Measurements from ENCODE around the gene RNASE12. TPM values are rescaled to one million over a fixed set of nuclear protein-coding genes. Genes with fewer than 3 reads are reported as not detected.

RNASE12 gene
- total RNA-seq, 2 donors from 2014 or later: not detected

DNA sequence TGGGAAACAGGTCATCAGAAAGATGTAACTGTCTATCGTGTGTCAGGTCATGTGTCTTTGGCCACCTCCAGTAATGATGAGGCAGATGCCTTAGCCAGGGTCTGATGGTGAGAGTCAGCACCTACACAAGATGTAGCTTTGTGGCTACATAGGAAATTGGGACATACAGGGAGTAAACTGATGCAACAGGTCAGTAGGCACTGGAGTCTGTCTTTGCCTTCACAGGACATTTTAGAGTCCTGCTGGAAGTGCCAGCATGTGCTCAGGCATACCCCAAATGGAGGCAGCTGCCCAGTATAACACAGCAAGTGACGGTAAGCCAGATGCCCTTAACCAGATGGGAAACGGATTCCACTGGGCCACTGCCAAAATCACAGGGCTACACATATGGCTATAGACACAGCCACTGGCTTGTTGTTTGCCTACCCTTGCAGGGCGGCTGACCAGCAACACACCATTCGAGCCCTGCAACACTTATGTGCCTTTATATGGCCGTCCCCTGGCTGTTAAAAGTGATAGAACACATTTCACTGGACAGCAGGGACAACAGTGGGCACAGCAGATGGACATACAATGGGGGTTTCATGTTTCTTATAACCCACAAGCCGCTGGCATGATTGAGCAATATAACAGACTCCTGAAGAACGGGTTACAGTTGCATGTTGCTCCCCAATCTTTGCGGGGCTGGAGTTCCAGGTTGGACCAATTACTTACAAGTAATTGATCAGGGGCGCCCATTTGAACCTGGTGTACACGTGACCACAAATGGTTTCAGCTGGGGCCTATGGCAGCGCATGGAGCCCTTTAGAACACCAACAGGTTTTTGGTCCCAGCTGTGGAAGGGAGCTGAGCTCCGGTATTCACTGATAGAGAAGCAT is 12.9 kb upstream of the RNASE12 start:
- H3K36me3 Mint-ChIP-seq (ENCODE audit: low read depth): no peaks in the 10 kb centered on the region
- no peaks in the 10 kb centered on the region for H3K27me3 ChIP-seq (ENCODE audit: control insufficient read depth, insufficient read depth, low read length, poor library complexity, severe bottlenecking)
- WGBS, 2 experiments (ENCODE audit: insufficient coverage in 1 of 2, insufficient read length in 1 of 2): 93 to 96% methylated on average over 12 to 13 of the region's 13 CpGs
- no peak overlapping the region for H3K27ac ChIP-seq (ENCODE audit: low read depth, low read length)
- H3K9me3 ChIP-seq (ENCODE audit: control insufficient read depth, low read length): no peaks in the 10 kb centered on the region
- no peak overlapping the region for H3K4me3 ChIP-seq (ENCODE audit: low read length)
- H3K27me3 Mint-ChIP-seq (ENCODE audit: insufficient read depth): no peaks in the 10 kb centered on the region
- H3K4me3 Mint-ChIP-seq: no peak overlapping the region
- H3K4me1 Mint-ChIP-seq: no peaks in the 10 kb centered on the region
- no peak overlapping the region for H3K27ac Mint-ChIP-seq
- no peak overlapping the region for H3K9ac ChIP-seq (ENCODE audit: extremely low read depth, low read length, poor library complexity, severe bottlenecking)
- TF ChIP-seq CTCF (conservative IDR thresholded peaks at IDR 0.05): no peak
- H3K36me3 ChIP-seq (ENCODE audit: control insufficient read depth, insufficient read depth, low read length): no peaks in the 10 kb centered on the region
- no peaks in the 10 kb centered on the region for H3K9me3 Mint-ChIP-seq
- peak; percentile 26 for DNase-seq
- H3K4me1 ChIP-seq (ENCODE audit: control insufficient read depth, insufficient read depth, low read length): no peaks in the 10 kb centered on the region

- Mint-ChIP-seq H3K36me3 (ENCODE audit: low read depth) (no peaks in the 10 kb centered on the region), H3K27me3 (ENCODE audit: insufficient read depth) (no peaks in the 10 kb centered on the region), H3K27ac (no peak overlapping the region), H3K4me3 (no peak overlapping the region), H3K9me3 (no peaks in the 10 kb centered on the region), H3K4me1 (no peaks in the 10 kb centered on the region)
- TF ChIP-seq CTCF (conservative IDR thresholded peaks at IDR 0.05): peak; percentile 17
- Histone ChIP-seq H3K4me1 (ENCODE audit: control insufficient read depth, insufficient read depth, low read length) (no peaks in the 10 kb centered on the region), H3K27ac (ENCODE audit: low read depth, low read length) (no peak overlapping the region), H3K9ac (ENCODE audit: extremely low read depth, low read length, poor library complexity, severe bottlenecking) (no peak overlapping the region), H3K4me3 (ENCODE audit: low read length) (no peak overlapping the region), H3K9me3 (ENCODE audit: control insufficient read depth, low read length) (no peaks in the 10 kb centered on the region), H3K36me3 (ENCODE audit: control insufficient read depth, insufficient read depth, low read length) (no peaks in the 10 kb centered on the region), H3K27me3 (ENCODE audit: control insufficient read depth, insufficient read depth, low read length, poor library complexity, severe bottlenecking) (no peaks in the 10 kb centered on the region)
- 95 to 100% methylated on average over 4 to 9 of the region's 9 CpGs for WGBS, 2 experiments (ENCODE audit: insufficient coverage in 1 of 2, insufficient read length in 1 of 2)
- peak; percentile 13 for DNase-seq
Measured at GRCh38 chr14:20602583-20602982, 11.4 kb upstream of the RNASE12 start.

DNA sequence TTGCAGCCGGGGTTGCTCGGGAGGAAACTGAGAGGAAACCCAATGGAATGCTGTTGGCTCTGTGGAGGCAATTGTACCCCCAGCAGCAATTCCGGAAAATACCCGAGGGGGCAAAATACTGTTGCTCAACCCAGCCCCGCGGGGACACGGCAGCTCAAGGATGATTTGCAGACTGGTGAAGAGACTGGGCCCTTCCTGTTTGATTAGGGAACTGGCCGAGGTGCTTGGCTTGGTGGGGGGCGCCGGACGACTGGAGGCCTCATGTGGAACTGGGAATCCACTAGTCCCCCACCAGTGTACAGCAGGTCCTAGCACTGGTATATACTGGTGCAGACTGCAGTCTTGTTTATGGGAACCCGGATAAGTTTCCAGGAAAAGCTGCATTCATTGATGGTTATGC is 10.3 kb upstream of the RNASE12 start:
- H3K9me3 ChIP-seq (ENCODE audit: control insufficient read depth, low read length): no peaks in the 10 kb centered on the region
- TF ChIP-seq CTCF (conservative IDR thresholded peaks at IDR 0.05): no peak
- 92 to 93% methylated on average over 7 to 12 of the region's 12 CpGs for WGBS, 2 experiments (ENCODE audit: insufficient coverage in 1 of 2, insufficient read length in 1 of 2)
- H3K27me3 ChIP-seq (ENCODE audit: control insufficient read depth, insufficient read depth, low read length, poor library complexity, severe bottlenecking): no peaks in the 10 kb centered on the region
- H3K4me1 Mint-ChIP-seq: no peaks in the 10 kb centered on the region
- no peak overlapping the region for H3K27ac ChIP-seq (ENCODE audit: low read depth, low read length)
- no peak overlapping the region for H3K27ac Mint-ChIP-seq
- peak; percentile 35 for DNase-seq
- no peak overlapping the region for H3K4me3 ChIP-seq (ENCODE audit: low read length)
- no peaks in the 10 kb centered on the region for H3K27me3 Mint-ChIP-seq (ENCODE audit: insufficient read depth)
- H3K4me3 Mint-ChIP-seq: no peak overlapping the region
- no peaks in the 10 kb centered on the region for H3K36me3 Mint-ChIP-seq (ENCODE audit: low read depth)
- H3K9ac ChIP-seq (ENCODE audit: extremely low read depth, low read length, poor library complexity, severe bottlenecking): no peak overlapping the region
- H3K36me3 ChIP-seq (ENCODE audit: control insufficient read depth, insufficient read depth, low read length): no peaks in the 10 kb centered on the region
- H3K9me3 Mint-ChIP-seq: no peaks in the 10 kb centered on the region
- no peaks in the 10 kb centered on the region for H3K4me1 ChIP-seq (ENCODE audit: control insufficient read depth, insufficient read depth, low read length)

Measured in endodermal cell (in vitro differentiated cells).